ENCODE data around the gene SNCB.

Gene SNCB

DNA sequence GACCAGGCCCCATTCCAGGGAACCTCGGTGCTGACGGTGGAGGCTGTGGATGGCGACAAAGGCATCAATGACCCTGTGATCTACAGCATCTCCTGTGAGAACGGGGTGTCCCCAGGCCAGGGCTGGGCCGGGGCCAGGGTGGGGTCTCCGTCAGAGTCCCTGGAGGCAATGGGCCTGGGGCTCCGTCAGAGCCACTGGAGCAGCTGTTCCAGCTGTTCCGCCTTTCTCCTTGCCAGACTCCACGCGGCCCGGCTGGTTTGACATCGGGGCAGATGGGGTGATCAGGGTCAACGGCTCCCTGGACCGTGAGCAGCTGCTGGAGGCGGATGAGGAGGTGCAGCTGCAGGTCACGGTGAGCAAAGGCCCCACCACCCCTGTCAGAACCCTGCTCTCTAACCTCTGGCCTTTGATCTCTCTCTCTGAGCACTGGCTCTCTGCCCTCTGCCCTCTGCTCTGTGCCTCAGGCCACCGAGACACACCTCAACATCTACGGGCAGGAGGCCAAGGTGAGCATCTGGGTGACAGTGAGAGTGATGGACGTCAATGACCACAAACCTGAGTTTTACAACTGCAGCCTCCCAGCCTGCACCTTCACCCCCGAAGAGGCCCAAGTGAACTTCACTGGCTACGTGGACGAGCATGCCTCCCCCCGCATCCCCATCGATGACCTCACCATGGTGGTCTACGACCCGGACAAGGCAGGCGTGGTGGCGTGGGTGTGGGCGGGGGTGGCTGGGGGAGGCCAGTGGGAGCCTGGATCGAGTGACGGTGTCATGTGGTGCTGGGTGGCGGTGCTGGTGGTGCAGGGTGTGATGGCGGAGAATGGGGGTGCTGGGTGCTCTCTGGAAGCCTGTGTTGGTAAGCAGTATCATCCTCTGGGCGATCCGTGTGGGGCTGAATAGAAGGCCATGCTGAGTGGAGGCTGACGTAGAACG is 54.6 kb downstream of the SNCB start:
- DNase-seq (ENCODE audit: low read depth, low spot score) = no peak

DNA sequence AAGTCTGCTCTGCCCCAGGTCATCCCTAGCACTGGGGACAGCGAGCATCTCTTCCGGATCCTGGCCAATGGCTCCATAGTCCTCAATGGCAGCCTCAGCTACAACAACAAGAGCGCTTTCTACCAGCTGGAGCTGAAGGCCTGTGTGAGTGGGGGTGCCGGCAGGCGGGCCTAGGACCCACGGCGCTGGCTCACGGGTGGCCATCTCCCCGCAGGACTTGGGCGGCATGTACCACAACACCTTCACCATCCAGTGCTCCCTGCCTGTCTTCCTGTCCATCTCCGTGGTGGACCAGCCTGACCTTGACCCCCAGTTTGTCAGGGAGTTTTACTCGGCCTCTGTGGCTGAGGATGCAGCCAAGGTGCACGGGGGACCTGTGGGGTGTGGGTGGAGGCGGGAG is 55.3 kb downstream of the SNCB start:
- no peak for DNase-seq (ENCODE audit: low read depth, low spot score)

DNA sequence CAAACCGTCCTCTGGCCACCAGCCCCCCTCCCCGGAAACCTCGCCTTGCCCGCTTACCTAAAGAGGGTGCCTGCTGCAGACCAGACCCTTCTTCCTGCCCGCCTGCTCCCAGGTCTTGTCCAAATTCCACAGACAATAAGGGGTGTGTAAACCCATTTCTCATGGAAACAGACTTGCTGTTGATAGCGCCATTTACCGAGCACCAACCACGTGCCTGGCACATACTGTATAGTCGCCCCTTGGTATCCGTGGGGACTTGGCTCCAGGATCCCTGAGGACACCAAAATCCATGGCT is 56.1 kb downstream of the SNCB start:
- DNase-seq (ENCODE audit: low read depth, low spot score) = no peak

DNA sequence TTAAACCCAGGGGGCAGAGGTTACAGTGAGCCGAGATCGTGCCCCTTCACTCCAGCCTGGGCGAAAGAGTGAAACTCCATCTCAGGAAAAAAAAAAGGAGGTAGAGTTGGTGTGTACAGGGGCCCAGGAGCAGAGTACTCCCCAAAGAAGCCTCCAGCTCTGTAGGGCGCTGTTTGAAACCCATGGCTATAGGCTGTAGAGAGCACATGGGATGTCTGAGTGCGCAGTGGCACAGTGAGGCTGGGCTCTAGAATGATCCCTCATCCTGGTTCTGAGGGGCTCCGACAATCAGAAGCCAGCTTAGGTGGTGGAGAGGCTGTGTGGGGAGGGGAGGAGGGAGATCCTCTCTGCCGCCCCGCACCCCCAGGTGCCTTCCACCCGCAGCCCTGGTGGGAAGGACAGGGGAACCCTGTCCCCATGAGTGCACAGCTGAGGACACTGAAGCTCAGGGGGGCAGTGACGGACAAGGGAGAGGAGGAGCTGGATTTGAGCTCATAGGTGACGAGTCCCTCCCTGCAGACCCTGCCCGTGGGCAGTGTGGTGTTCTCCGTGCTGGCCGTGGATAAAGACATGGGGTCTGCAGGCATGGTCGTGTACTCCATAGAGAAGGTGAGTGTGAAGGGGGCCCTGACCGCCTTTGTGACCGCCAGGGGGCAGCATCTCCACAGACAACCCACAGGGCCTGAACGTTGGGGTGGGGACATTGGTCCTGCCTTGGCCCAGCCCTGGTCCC is 56.6 kb downstream of the SNCB start:
- no peak for DNase-seq (ENCODE audit: low read depth, low spot score)
